Activated T-cell treated with anti-CD3 and anti-CD28 coated beads for 1 hour (primary cell): Measurements from ENCODE around the gene NEMP2.

ENCODE experiments used
- DNase-seq: peaks from one replicate; pipeline ENCODE4 v3.0.0-alpha.2; 2020; ENCODE audit warnings: low read depth

NEMP2 gene

DNA sequence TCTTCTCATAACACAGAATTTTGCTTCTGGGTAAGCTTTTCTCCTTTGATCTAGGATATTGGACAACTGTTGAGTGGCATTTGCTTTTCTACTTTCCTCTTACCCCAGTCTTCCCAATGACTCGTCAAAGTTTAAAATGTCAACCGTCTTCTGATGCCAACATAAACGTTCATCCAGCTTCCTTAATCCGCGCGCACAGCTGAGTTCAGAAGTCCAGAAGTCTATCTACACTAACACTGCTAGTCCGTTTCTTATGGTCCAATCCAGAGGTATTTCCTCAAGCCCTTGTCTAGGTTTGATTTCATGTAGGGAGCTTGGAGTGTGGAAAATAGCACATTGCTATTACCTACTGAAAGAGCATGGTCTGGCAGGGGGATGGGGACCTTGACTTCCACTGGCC is 77.7 kb downstream of the NEMP2 start:
- no peak for DNase-seq

DNA sequence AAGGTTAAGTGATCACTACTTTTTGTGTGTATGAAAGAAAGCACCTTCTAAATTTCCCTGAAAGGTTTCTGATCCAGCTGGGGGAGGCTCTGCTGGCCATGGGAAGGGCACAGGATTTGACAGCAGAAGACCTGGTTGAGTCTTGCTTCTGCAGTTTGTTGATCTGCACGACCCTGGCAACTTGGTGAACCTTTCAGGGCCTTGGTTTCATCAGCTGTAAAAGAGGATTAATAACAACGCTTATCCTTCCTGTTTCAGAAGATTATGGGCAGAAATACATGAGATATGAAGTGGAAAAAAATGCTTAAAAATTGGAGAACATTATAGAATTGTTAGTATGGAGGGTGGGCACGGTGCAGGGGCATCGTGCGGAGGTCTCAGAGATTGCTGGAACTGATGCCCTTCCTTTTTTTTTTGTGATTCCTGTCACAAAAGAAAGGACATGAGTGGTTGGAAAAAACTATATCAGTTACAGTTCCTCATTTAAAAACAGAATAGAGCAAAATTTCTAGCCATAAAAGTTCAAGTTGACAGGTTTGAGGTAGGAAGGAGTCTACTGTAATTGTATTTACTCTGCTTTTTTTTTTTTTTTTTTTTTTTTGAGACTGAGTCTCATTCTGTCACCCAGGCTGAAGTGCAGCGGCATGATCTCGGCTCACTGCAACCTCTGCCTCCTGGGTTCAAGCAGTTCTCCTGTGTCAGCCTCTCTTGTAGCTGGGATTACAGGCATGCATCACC is 79.0 kb downstream of the NEMP2 start:
- DNase-seq, result no peak

DNA sequence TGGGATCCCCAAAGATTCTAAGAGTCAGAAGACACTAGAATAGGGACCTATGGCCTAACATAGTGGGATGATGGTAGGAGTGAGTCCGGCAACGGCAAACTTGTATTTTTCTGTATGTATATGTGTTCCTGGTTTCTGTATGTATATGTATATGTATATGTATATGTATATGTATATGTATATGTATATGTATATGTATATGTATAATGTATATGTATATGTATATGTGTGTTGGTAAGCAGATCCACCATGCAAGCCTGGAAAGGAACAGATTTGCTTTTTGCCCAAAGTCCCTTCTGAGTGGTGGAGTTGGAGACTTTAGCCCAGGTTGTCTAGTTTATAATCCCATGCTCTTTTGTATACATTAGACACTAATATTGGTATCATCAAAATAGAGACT is 79.7 kb downstream of the NEMP2 start:
- no peak for DNase-seq
